Inferior parietal cortex (tissue), 1 donor: Measurements from ENCODE around the gene AUTS2.

Experiments
- DNase-seq: peaks from one replicate; pipeline ENCODE4 v3.0.0-alpha.2; 2016; ENCODE audit errors: extremely low spot score

The AUTS2 gene

GRCh38 chr7:69656077-69656476 is 57.8 kb downstream of the AUTS2 start:
- no peak for DNase-seq

GRCh38 chr7:69656890-69657289 is 58.6 kb downstream of the AUTS2 start:
- no peak for DNase-seq

- DNase-seq, result no peak
Measured at GRCh38 chr7:69657331-69657730, 59.1 kb downstream of the AUTS2 start.

- no peak for DNase-seq
Measured at GRCh38 chr7:69657985-69658384, 59.7 kb downstream of the AUTS2 start.

GRCh38 chr7:69659983-69660382 is 61.7 kb downstream of the AUTS2 start:
- no peak for DNase-seq

DNA sequence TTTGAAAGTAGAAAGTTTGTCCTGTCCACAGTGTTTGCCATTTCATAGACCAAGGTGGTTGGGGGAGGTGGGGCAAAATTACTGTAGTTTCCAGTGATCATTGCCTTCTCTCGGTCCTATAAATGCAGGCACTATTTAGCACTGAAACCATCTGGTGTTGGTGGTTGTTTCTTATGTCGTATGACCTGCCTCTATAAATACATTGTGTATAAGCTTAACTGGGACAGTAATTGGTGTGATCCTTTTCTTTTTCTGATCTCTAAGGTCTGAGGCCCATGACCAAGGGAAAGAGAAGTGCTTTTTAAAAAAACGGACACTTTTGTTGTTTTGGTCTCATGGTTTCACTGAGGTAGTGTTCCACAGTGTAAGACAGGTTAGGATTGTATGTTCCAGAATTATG is 63.1 kb downstream of the AUTS2 start:
- DNase-seq, result no peak

DNA sequence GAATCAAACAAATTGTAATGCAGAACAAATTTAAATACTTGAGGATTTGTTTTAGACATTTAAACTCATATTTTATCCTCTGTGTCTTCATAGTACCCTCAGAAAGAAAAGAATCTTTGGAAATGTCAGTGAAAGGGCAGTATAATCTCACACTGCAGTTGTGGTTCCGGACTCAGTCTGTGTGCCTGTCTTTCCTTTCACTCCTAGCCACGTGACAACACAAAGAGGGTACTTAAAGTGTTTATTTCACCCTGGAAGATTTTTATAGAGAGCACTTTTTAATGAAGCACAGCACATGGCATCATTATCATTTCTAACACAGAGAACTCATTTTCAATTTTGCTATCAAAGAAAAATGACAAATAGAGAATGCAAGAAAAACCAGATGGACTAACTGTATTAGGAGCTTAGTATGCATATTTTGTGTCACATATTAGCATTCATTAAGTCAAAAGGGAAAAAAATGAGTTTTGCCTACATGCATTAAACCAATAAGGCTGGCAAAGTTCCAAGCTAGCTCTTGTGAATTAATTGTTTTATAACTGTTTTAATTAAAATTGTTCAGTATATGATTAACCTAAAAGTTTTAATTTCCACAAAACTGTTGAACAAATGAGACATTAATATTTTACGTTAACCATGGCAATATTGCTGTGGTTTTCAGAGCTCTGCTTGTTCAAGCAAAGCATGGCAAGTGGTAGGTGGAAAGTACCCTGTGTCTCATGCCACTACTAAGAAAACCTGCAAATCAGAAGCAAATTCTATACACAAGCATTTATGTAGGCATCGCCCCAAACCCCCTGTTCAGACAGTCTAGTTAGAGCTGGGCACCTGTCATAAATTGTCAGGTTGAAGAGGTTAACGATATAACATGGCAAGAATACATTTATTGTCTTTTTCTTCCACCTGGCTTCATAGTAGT is 65.9 kb downstream of the AUTS2 start:
- DNase-seq, result no peak

- no peak for DNase-seq
Measured at GRCh38 chr7:69665369-69665768, 67.1 kb downstream of the AUTS2 start.

DNA sequence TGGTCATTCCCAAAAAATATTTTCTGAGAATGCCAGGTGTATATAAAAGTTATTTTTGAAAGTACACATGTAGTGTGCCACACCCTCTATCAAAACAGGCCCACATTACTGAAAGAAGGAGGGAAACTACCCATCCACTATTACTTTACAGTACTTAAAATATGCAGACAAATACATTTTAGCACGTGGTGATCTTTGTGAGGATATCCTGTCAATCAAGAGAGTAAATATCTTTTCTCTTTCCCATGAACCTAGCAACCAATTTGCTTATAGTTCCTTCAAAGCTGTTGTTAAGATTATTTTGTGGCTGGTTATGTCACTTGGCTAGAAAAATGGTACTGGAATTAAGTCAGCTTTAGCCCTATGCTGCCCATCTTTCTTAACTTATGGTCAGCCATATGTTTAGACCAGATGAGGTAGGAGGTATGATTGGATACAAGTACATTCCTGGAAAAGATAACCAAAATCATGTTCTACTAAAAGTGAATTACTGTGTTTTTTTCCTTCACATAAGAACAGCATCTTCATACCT is 70.1 kb downstream of the AUTS2 start:
- no peak for DNase-seq

GRCh38 chr7:69670701-69671100 is 72.4 kb downstream of the AUTS2 start:
- no peak for DNase-seq

- DNase-seq, result no peak
Measured at GRCh38 chr7:69673074-69673473, 74.8 kb downstream of the AUTS2 start.

GRCh38 chr7:69674701-69675182 is 76.5 kb downstream of the AUTS2 start:
- no peak for DNase-seq

DNA sequence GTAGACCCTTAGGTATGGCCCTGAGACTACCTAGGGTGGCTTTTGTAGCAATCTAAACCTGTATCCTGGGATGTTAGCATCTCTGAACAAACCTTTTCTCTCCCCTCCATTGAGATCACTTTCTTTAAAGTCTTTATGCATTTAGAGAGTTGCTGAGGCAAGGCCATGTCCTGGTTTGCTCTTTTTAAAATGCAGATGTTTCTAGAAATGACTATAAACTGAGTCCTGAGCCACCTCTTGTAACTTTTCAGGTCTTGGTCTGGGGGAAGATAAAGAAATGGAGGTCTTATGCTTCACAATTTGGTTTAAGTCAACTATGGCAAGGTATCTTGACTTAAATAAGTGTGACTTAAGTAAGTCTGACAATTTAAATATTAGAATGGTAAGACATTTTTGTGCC is 78.0 kb downstream of the AUTS2 start:
- DNase-seq, result no peak

DNA sequence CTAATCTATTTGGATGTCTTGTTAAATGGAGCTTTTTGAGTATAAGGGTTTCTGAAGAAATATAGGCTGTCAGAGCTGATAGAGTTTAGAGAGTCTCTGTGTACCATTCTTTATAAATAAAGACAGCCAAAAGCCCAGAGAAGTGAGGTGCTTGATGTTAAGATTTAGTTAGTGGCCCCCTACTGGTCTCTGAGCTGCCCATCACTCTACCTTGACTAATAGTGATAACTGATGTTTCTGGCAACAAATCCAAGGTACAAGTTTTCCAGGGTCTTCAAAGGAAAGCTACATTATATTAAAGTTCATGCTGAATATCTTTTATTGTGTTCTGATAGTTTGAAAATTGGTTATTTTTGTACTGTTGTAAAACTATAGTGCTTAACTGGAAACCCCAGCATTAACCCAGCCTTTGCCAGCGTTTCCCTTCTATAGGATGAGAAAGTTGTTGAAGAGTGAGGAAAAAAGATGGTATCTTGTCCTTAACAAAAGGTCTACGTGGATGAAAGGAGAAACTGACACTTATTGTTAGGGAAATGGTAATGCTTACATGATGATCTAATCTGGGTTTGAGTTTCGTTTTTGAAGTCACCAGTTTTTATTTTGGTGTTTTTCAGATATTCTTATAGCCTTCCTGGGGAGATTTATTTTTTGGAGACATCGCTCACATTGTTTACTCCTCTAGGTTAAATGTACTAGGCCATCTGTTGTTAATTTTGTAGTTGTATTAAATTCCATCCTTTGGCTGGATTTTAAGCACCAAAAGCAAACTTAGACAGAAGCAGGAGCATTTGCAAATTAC is 79.0 kb downstream of the AUTS2 start:
- DNase-seq, result no peak

DNA sequence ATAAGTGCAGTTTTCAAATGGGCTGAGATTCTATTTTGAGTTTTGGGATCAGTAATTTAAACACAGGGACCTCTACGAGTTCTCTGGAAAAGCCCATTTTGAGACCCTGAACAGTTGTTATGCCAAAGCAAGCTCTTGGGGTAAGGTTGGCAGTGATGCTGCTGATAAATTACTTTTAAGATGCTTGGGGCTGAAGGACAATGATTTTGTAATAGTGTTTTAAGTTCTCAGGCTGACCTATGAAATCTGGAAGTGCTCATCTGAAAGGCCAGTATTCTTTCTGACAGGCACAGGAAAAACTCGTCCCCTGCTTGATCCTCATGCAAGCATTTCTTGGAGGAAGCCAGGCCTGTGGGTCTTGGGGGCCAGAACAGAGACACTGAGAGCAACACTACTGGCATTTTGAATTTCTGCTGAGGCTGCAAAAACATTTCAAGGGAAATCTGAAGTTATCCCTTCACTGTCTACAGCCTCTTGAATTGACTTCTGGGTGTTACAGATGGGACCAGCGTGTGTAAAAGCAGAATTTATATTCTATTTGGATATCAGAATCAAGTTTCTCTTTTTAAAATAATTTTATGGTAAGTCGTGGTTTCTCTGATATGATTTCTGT is 79.7 kb downstream of the AUTS2 start:
- DNase-seq, result no peak

GRCh38 chr7:69678494-69679187 is 80.4 kb downstream of the AUTS2 start:
- DNase-seq, result no peak

DNA sequence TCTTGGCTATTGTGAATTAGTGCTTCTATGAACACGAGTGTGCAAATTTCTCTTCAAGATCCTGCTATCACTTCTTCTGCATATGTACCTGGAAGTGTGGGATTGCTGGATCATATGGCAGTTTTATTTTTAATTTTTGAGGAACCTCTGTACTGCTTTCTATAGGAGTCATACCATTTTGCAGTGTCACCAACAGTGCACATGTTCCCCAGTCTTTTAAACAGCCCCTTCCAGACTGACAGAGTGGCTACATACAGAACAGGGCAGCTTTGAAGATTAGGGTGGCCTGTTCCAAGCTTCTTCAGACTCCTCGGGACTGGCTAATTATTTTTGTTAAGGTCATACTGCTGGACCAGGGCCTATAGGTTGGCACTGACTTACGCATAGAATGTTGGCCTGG is 82.9 kb downstream of the AUTS2 start:
- DNase-seq, result no peak

GRCh38 chr7:69682518-69682917 is 84.2 kb downstream of the AUTS2 start:
- no peak for DNase-seq

GRCh38 chr7:69683002-69683401 is 84.7 kb downstream of the AUTS2 start:
- no peak for DNase-seq

DNA sequence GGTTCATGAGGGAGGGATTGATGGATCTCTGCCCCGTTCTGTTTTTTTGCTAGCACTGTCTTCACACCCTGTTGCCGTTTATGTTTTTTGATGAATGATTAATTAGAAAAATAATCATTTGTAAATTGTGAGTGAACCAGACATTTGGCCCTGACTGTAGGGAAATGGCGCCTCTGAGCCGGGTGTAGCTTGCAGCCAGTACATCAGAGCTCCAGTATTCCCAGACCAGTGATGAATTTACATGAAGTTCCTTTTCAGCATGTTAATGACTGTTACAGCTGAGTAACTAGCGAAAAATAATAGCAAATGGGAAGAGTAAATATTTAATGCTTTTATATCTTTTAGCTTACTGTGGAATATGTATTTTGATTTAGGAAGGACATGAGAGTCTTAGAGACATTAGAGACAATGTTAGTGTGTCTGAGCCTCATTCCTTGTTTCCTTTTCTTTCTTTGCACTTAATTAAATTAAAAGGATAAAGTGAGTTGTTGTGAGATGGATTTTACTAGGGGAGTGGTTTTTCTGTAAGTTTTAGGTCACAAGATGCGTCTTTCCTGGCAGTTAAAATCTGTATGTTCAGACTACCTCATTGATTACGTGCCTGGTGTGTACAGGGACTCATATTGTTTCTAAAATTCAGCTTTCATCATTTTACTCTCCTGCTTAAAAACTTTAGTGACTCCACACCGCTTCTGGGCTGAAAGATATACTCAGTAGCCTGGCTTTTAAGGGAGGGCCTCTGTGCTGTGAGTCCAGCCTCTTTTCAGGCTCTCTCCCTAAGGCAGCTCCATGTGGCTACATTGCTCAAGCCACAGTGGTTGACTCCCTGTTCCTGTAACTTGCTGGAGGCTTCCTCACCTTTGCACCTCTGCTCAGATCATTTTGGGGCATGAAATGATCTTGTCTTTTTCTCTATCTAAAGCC is 86.4 kb downstream of the AUTS2 start:
- DNase-seq, result no peak

DNA sequence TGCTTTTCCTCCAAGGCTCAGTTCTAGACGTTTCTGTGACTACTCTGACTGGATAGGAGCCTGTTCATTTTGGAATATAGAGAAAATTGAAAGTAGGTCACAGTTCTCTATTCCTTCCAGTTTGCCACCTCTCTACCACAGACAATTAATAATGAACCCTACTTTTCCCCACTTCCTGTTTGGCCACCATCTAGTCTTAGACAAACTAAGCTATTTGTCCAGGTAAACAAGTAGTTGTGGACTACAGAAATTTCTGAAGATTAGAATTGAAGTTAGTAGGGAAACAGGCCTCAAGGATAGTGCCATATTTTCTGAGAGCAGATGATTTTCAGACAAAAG is 87.0 kb downstream of the AUTS2 start:
- no peak for DNase-seq
